CD8-positive, alpha-beta memory T cell (primary cell): ENCODE results near the gene DLX2. TPM values are rescaled to one million over a fixed set of nuclear protein-coding genes. Genes with fewer than 3 reads are reported as not detected.
A peak's percentile ranks its signal among the peaks of the same experiment; 100 is the strongest.
"Not testable (repeated sequence)": the region's sequence is repeated elsewhere in the genome, so short reads cannot be mapped to it uniquely, and the experiment has no call there.

Experiments
- CTCF ChIA-PET: fragments of 350-600 bp; sonication (Branson Sonifier 250); formaldehyde crosslinking; loops from one replicate; lab custom pipeline; 2021; ENCODE audit warnings: antibody characterized with exemption; lab: Charles Lee
- POLR2A ChIA-PET: fragments of 350-600 bp; sonication (Branson Sonifier 250); formaldehyde crosslinking; loops from one replicate; lab custom pipeline; 2021; ENCODE audit warnings: antibody characterized with exemption; lab: Charles Lee
- DNase-seq, 5 donors: peaks; one replicate each; pipeline versions ENCODE4 v3.0.0 to v3.0.0-alpha.2; 2020 to 2022; ENCODE audit warnings: mixed read lengths in 1 of 5
- H3K27ac ChIP-seq: one replicate; pipeline ENCODE4 v1.7.0; 2013; ENCODE audit warnings: low read depth, mild to moderate bottlenecking, low read length, moderate library complexity
- H3K27me3 ChIP-seq: 2 replicates; pipeline ENCODE4 v1.7.0; 2013; ENCODE audit warnings: low read length, mild to moderate bottlenecking; ENCODE audit not compliant: insufficient read depth, poor library complexity, severe bottlenecking
- H3K36me3 ChIP-seq: 2 replicates; pipeline ENCODE4 v1.7.0; 2013; ENCODE audit warnings: mild to moderate bottlenecking, low read length, moderate library complexity; ENCODE audit not compliant: insufficient read depth
- H3K4me1 ChIP-seq: 2 replicates; pipeline ENCODE4 v1.7.0; 2013; ENCODE audit warnings: mild to moderate bottlenecking, low read length, moderate library complexity; ENCODE audit not compliant: insufficient read depth
- H3K4me3 ChIP-seq: 2 replicates; pipeline ENCODE4 v1.7.0; 2013; ENCODE audit warnings: mild to moderate bottlenecking, low read length
- H3K9me3 ChIP-seq: 2 replicates; pipeline ENCODE4 v1.7.0; 2013; ENCODE audit warnings: mild to moderate bottlenecking, low read length
- H3K27ac Mint-ChIP-seq, 8 donors: one replicate each; pipeline ENCODE4 v1.8.0; 2020 to 2021; ENCODE audit warnings: mixed read lengths in 8 of 8, mild to moderate bottlenecking in 6 of 8, inconsistent platforms in 3 of 8, moderate library complexity in 3 of 8
- H3K27me3 Mint-ChIP-seq, 2 donors: one replicate each; pipeline ENCODE4 v1.8.0; 2020 to 2021; ENCODE audit warnings: mixed read lengths in 2 of 2, mild to moderate bottlenecking in 1 of 2, moderate library complexity in 1 of 2
- H3K36me3 Mint-ChIP-seq, 3 donors: one replicate each; pipeline ENCODE4 v1.8.0; 2020 to 2021; ENCODE audit warnings: mixed read lengths in 3 of 3, inconsistent platforms in 1 of 3, mild to moderate bottlenecking in 1 of 3
- H3K4me1 Mint-ChIP-seq, 3 donors: one replicate each; pipeline ENCODE4 v1.8.0; 2020 to 2021; ENCODE audit warnings: mixed read lengths in 3 of 3, inconsistent platforms in 1 of 3, mild to moderate bottlenecking in 1 of 3
- H3K4me3 Mint-ChIP-seq, 7 donors: one replicate each; pipeline ENCODE4 v1.8.0; 2020 to 2021; ENCODE audit warnings: mixed read lengths in 7 of 7, mild to moderate bottlenecking in 6 of 7, moderate library complexity in 4 of 7, inconsistent platforms in 2 of 7
- H3K9me3 Mint-ChIP-seq, 5 donors: one replicate each; pipeline ENCODE4 v1.8.0; 2020 to 2022; ENCODE audit warnings: mixed read lengths in 5 of 5, mild to moderate bottlenecking in 3 of 5, moderate library complexity in 2 of 5, inconsistent platforms in 1 of 5
- polyA plus RNA-seq: library from polyadenylated mRNA; unstranded; fragments of 300-500 nt; fragmentation: Illumina TruSeq; gene quantifications from one replicate; pipeline ENCODE4 v1.2.3, GENCODE V29; 2021
- total RNA-seq, 2 experiments: library from RNA; stranded (reverse); gene quantifications; one replicate each; pipeline ENCODE4 v1.2.3, GENCODE V29; 2021

The DLX2 gene
- total RNA-seq (under 1 TPM in 1 of 2 experiments, not detected in 1; 0.16 TPM), polyA plus RNA-seq (not detected)

DNA sequence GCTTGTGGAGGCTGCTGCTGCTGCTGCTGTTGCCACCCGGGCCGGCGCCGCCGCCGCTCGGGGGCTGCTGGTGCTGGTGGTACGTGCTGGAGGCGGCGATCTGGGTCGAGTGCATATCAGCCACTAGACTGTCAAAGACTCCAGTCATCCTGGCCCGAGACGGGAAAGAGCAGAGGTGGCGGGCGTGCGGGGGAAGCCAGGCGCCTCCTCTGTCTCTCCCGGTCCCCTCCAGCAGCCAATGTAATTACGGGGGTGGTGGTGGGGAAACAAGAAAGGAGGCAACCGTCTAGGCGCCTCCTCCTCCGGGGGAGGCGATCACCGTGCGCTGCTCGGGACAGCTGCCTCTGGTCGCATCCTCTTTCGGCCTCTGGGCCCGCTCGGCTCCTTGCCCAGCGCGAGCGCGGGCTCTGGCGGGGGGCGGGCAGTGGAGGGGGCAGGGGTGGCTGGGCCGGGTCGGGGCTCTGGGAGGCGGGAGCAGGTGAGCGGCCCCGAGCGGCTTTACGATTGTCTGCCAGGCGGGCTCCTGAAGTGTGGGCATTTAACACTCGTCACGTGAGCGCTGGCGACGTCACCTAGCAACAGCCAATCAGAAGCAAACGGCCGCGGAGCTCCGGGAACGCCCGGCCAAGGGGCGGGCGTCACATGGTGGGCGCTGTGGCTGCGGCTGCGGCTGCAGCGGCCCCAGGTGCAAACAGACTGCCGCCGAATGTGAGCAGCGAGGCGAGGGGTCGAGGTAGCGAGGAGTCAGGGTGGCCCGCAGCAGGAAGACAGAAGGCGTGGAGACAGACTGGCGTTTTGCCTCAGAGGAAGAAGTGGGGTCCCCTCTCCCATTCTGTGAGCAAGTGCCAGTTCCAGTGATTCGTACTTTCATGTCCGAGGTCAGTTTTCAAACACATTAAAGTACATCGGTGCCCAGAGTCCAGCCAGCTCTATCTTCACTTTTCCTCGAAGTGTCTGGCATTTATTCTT, at the start of gene DLX2:
Gene DLX2, minus strand, starts transcription at position 510 of the 969 bp plus-strand sequence. Its CDS starts 362 bp downstream, at position 148.
- Histone ChIP-seq H3K27me3 (peaks cover 93% of the 10 kb centered on the region), H3K36me3 (no peaks in the 10 kb centered on the region), H3K4me3 (peak within 1 kb of the TSS; percentile 58), H3K27ac (no peak within 1 kb of the TSS), H3K9me3 (no peaks in the 10 kb centered on the region), H3K4me1 (peaks cover 63% of the 10 kb centered on the region)
- peaks cover 0 to 13% (median 4%) of the 10 kb centered on the region in 5 donors for H3K9me3 Mint-ChIP-seq
- CTCF ChIA-PET = interaction anchor here (0.6 to 2.0 kb wide), 9 partner anchors 9 to 401 kb away, joined by 3 to 11 read pairs (median 3); no protein-coding TSS in a partner anchor
- peaks cover 71 to 86% of the 10 kb centered on the region in 2 donors for H3K27me3 Mint-ChIP-seq
- H3K4me1 Mint-ChIP-seq = peaks cover 45 to 66% (median 56%) of the 10 kb centered on the region in 3 donors
- POLR2A ChIA-PET = no interaction called here
- peaks cover 0 to 2% (median 0%) of the 10 kb centered on the region in 3 donors for H3K36me3 Mint-ChIP-seq
- H3K27ac Mint-ChIP-seq = peak within 1 kb of the TSS; percentile 5 to 90 (median 80)
- H3K4me3 Mint-ChIP-seq = peak within 1 kb of the TSS; percentile 80 to 93 (median 85)
- peak in 4 of 5 donors; percentile 50 to 75 (median 62) for DNase-seq

- H3K9me3 ChIP-seq = no peaks in the 10 kb centered on the region
- Mint-ChIP-seq H3K4me3 (no peak overlapping the region), H3K4me1 (peaks cover 0 to 9% (median 2%) of the 10 kb centered on the region in 3 donors), H3K9me3 (no peaks in the 10 kb centered on the region), H3K27me3 (peaks cover 5 to 58% of the 10 kb centered on the region in 2 donors), H3K36me3 (no peaks in the 10 kb centered on the region), H3K27ac (no peak overlapping the region)
- H3K36me3 ChIP-seq = no peaks in the 10 kb centered on the region
- H3K27me3 ChIP-seq = no peaks in the 10 kb centered on the region
- no peak for DNase-seq
- no peak overlapping the region for H3K4me3 ChIP-seq
- H3K27ac ChIP-seq = no peak overlapping the region
- CTCF ChIA-PET = no interaction called here
- peaks cover under 1% of the 10 kb centered on the region for H3K4me1 ChIP-seq
- POLR2A ChIA-PET = no interaction called here
Observed at GRCh38 chr2:172147944-172148650, 45.4 kb upstream of the DLX2 start.

DNA sequence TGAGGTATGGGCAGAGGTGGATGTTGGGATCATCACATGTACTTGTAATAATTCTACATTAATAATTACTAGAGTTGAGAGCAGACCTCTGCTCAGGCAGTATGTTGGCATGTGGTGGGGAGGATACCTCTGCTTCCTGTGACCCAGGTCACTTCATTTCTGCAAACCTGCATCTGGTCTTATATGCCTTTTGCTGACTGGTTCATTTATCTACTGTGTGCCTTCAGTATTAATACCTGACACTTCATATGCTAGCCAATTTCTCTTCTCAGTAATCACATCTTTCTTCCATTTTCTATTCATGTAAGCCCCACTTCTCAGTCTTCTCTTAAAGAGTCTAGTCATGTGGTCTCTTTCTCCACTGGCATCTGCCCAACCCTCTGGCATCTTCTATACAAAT, 41.1 kb upstream of the DLX2 start:
- peaks cover 0 to under 1% (median 0%) of the 10 kb centered on the region in 5 donors for H3K9me3 Mint-ChIP-seq
- H3K27me3 ChIP-seq = no peaks in the 10 kb centered on the region
- H3K4me1 Mint-ChIP-seq = peaks cover 0 to 6% (median 0%) of the 10 kb centered on the region in 3 donors
- H3K27ac ChIP-seq = no peak overlapping the region
- H3K27me3 Mint-ChIP-seq = peaks cover under 1 to 32% of the 10 kb centered on the region in 2 donors
- H3K36me3 ChIP-seq = no peaks in the 10 kb centered on the region
- no peak overlapping the region for H3K4me3 Mint-ChIP-seq
- ChIA-PET CTCF (no interaction called here), POLR2A (no interaction called here)
- no peak overlapping the region for H3K4me3 ChIP-seq
- no peaks in the 10 kb centered on the region for H3K4me1 ChIP-seq
- H3K36me3 Mint-ChIP-seq = peaks cover 0 to under 1% (median 0%) of the 10 kb centered on the region in 3 donors
- no peak overlapping the region for H3K27ac Mint-ChIP-seq
- H3K9me3 ChIP-seq = no peaks in the 10 kb centered on the region
- no peak for DNase-seq

GRCh38 chr2:172138727-172139126, 36.0 kb upstream of the DLX2 start:
- H3K9me3 ChIP-seq, H3K27me3 ChIP-seq, DNase-seq, H3K27ac Mint-ChIP-seq, H3K36me3 Mint-ChIP-seq, H3K4me3 Mint-ChIP-seq, H3K36me3 ChIP-seq, H3K4me1 Mint-ChIP-seq, H3K4me1 ChIP-seq, H3K27ac ChIP-seq, H3K4me3 ChIP-seq, POLR2A ChIA-PET, H3K9me3 Mint-ChIP-seq: not testable (repeated sequence)
- CTCF ChIA-PET = interaction anchor here (1.6 kb wide), 1 partner anchor 9 kb away, joined by 4 read pairs; no protein-coding TSS in a partner anchor
- H3K27me3 Mint-ChIP-seq = peaks cover 4 to 32% of the 10 kb centered on the region in 2 donors

DNA sequence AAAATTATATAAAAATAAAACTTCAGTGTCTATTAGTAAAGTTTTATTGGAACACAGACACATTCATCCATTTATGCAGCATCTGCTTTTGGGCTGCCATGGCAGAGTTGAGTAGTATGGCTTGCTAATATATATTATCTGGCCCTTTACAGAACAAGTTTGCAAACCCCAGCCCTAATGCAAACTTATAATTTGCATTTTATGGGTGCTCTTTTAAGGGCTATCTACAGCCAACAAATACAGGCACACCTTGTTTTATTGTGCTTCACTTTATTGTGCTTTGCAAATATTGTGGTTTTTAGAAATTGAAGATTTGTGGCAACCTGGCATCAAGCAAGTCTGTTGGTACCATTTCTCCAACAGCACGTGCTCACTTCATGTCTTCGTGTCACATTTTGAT, 35.2 kb upstream of the DLX2 start:
- Histone ChIP-seq H3K36me3 (no peaks in the 10 kb centered on the region), H3K4me3 (no peak overlapping the region), H3K4me1 (no peaks in the 10 kb centered on the region), H3K27ac (no peak overlapping the region), H3K9me3 (no peaks in the 10 kb centered on the region), H3K27me3 (no peaks in the 10 kb centered on the region)
- no peak overlapping the region for H3K27ac Mint-ChIP-seq
- peaks cover 0 to 8% (median 2%) of the 10 kb centered on the region in 3 donors for H3K36me3 Mint-ChIP-seq
- POLR2A ChIA-PET = no interaction called here
- H3K4me1 Mint-ChIP-seq = no peaks in the 10 kb centered on the region
- no peak overlapping the region for H3K4me3 Mint-ChIP-seq
- peaks cover 4 to 33% of the 10 kb centered on the region in 2 donors for H3K27me3 Mint-ChIP-seq
- no peak for DNase-seq
- peaks cover 0 to 2% (median 0%) of the 10 kb centered on the region in 5 donors for H3K9me3 Mint-ChIP-seq
- CTCF ChIA-PET = no interaction called here

GRCh38 chr2:172137109-172137508, 34.4 kb upstream of the DLX2 start:
- no peak overlapping the region for H3K4me3 ChIP-seq
- Mint-ChIP-seq H3K9me3 (peaks cover 0 to 2% (median 0%) of the 10 kb centered on the region in 5 donors), H3K36me3 (peaks cover 0 to 8% (median 2%) of the 10 kb centered on the region in 3 donors), H3K27me3 (peaks cover 4 to 42% of the 10 kb centered on the region in 2 donors), H3K4me1 (no peaks in the 10 kb centered on the region), H3K4me3 (no peak overlapping the region), H3K27ac (peak overlapping the region in 1 of 8 donors; percentile 4)
- H3K36me3 ChIP-seq = no peaks in the 10 kb centered on the region
- CTCF ChIA-PET = interaction anchor here (1.2 kb wide), 1 partner anchor 10 kb away, joined by 3 read pairs; no protein-coding TSS in a partner anchor
- no peak for DNase-seq
- H3K27ac ChIP-seq = no peak overlapping the region
- no peaks in the 10 kb centered on the region for H3K27me3 ChIP-seq
- H3K9me3 ChIP-seq = no peaks in the 10 kb centered on the region
- H3K4me1 ChIP-seq = no peaks in the 10 kb centered on the region
- POLR2A ChIA-PET = no interaction called here

GRCh38 chr2:172135446-172135845, 32.7 kb upstream of the DLX2 start:
- Mint-ChIP-seq H3K27ac (no peak overlapping the region), H3K4me1 (no peaks in the 10 kb centered on the region), H3K27me3 (peaks cover 4 to 43% of the 10 kb centered on the region in 2 donors), H3K9me3 (peaks cover 0 to 2% (median 0%) of the 10 kb centered on the region in 5 donors), H3K36me3 (peaks cover 0 to 8% (median 2%) of the 10 kb centered on the region in 3 donors), H3K4me3 (no peak overlapping the region)
- CTCF ChIA-PET = no interaction called here
- H3K4me3 ChIP-seq = no peak overlapping the region
- H3K27me3 ChIP-seq = no peaks in the 10 kb centered on the region
- POLR2A ChIA-PET = no interaction called here
- H3K9me3 ChIP-seq = no peaks in the 10 kb centered on the region
- no peak for DNase-seq
- no peak overlapping the region for H3K27ac ChIP-seq
- H3K36me3 ChIP-seq = no peaks in the 10 kb centered on the region
- H3K4me1 ChIP-seq = no peaks in the 10 kb centered on the region
